HEK293 (cell line): ENCODE measurements around the gene MMP28.
A peak's percentile ranks its signal among the peaks of the same experiment; 100 is the strongest.

Experiments used
- CTCF ChIA-PET: fragments of 350-600 bp; formaldehyde crosslinking; extraction: SDS; loops from one replicate; lab custom pipeline; 2021; ENCODE audit warnings: antibody characterized with exemption; lab: Yijun Ruan, JAX
- POLR2A ChIA-PET: fragments of 300-600 bp; formaldehyde crosslinking; extraction: SDS; loops from one replicate; lab custom pipeline; 2020; ENCODE audit warnings: antibody characterized with exemption, inconsistent platforms; lab: Yijun Ruan, JAX
- H3K27ac ChIP-seq: fragments of 200-500 bp; sonication (Bioruptor generic); 2 replicates; pipeline ENCODE4 v1.5.1; 2014; ENCODE audit warnings: low read depth, low read length, control low read depth, inconsistent platforms; ENCODE audit errors: extremely low read depth
- H3K36me3 ChIP-seq, 2 experiments: fragments of 200-500 bp in 1 of 2; sonication (Bioruptor generic) in 1 of 2; 1 replicate in 1 of 2; 2 replicates in 1 of 2; pipeline ENCODE4 v1.5.1; 2014 to 2017; ENCODE audit warnings: inconsistent platforms in 2 of 2, low read length in 2 of 2; ENCODE audit not compliant: control insufficient read depth in 2 of 2, insufficient read depth in 1 of 2
- H3K4me1 ChIP-seq: fragments of 200-500 bp; sonication (Bioruptor generic); 2 replicates; pipeline ENCODE4 v1.5.1; 2014; ENCODE audit warnings: mild to moderate bottlenecking, low read length, inconsistent platforms; ENCODE audit not compliant: control insufficient read depth, insufficient read depth
- H3K4me3 ChIP-seq: 2 replicates; pipeline ENCODE4 v1.5.1; 2011; ENCODE audit warnings: low read depth, mild to moderate bottlenecking, control low read depth, low read length, moderate library complexity
- H3K9me3 ChIP-seq: fragments of 200-500 bp; sonication (Bioruptor generic); 2 replicates; pipeline ENCODE4 v1.5.1; 2014; ENCODE audit warnings: low read depth, low read length, inconsistent platforms; ENCODE audit not compliant: control insufficient read depth, insufficient read depth
- GLI2 ChIP-seq: fragments of 450-650 bp; formaldehyde crosslinking; IDR thresholded peaks from 2 replicates; pipeline ENCODE4; 2017; ENCODE audit warnings: missing biosample characterization, missing genetic modification characterization, low read depth, borderline replicate concordance
- PRDM10 ChIP-seq: fragments of 450-650 bp; formaldehyde crosslinking; IDR thresholded peaks from 2 replicates; pipeline ENCODE4 v1.5.1; 2016; ENCODE audit warnings: missing biosample characterization, missing genetic modification characterization
- ZBTB11 ChIP-seq: fragments of 450-650 bp; formaldehyde crosslinking; conservative IDR thresholded peaks from 2 replicates; pipeline ENCODE4 v1.5.1; 2016; ENCODE audit warnings: low read depth, missing biosample characterization, missing genetic modification characterization
- ZBTB26 ChIP-seq: fragments of 450-650 bp; formaldehyde crosslinking; optimal IDR thresholded peaks from 2 replicates; pipeline ENCODE3; 2016; ENCODE audit warnings: missing biosample characterization, mild to moderate bottlenecking, missing genetic modification characterization
- ZNF155 ChIP-seq: fragments of 450-650 bp; formaldehyde crosslinking; IDR thresholded peaks from 2 replicates; pipeline ENCODE4 v1.5.1; 2016; ENCODE audit warnings: missing biosample characterization, missing genetic modification characterization
- ZNF175 ChIP-seq: fragments of 450-650 bp; formaldehyde crosslinking; IDR thresholded peaks from 2 replicates; pipeline ENCODE4 v1.5.1; 2016; ENCODE audit warnings: missing biosample characterization, missing genetic modification characterization
- ZNF18 ChIP-seq: fragments of 450-650 bp; formaldehyde crosslinking; IDR thresholded peaks from 2 replicates; pipeline ENCODE4 v1.5.1; 2016; ENCODE audit warnings: missing biosample characterization, missing genetic modification characterization
- ZNF24 ChIP-seq: fragments of 450-650 bp; formaldehyde crosslinking; IDR thresholded peaks from 2 replicates; pipeline ENCODE4 v1.5.1; 2016; ENCODE audit warnings: missing biosample characterization, missing genetic modification characterization
- ZNF248 ChIP-seq: fragments of 450-650 bp; formaldehyde crosslinking; IDR thresholded peaks from 2 replicates; pipeline ENCODE4 v1.5.1; 2017; ENCODE audit warnings: missing biosample characterization, missing genetic modification characterization
- ZNF292 ChIP-seq: fragments of 450-650 bp; formaldehyde crosslinking; IDR thresholded peaks from 2 replicates; pipeline ENCODE4 v1.5.1; 2016; ENCODE audit warnings: low read depth, missing biosample characterization, missing genetic modification characterization, borderline replicate concordance
- ZNF394 ChIP-seq: fragments of 450-650 bp; formaldehyde crosslinking; IDR thresholded peaks from 2 replicates; pipeline ENCODE4 v1.5.1; 2016; ENCODE audit warnings: missing biosample characterization, missing genetic modification characterization, mild to moderate bottlenecking, moderate library complexity, borderline replicate concordance
- ZNF404 ChIP-seq: fragments of 450-650 bp; formaldehyde crosslinking; IDR thresholded peaks from 2 replicates; pipeline ENCODE4 v1.5.1; 2017; ENCODE audit warnings: missing biosample characterization, missing genetic modification characterization
- ZNF416 ChIP-seq: fragments of 450-650 bp; formaldehyde crosslinking; IDR thresholded peaks from 2 replicates; pipeline ENCODE4 v1.5.1; 2016; ENCODE audit warnings: missing biosample characterization, missing genetic modification characterization
- ZNF510 ChIP-seq: fragments of 450-650 bp; formaldehyde crosslinking; IDR thresholded peaks from 2 replicates; pipeline ENCODE4 v1.5.1; 2018; ENCODE audit warnings: mild to moderate bottlenecking, missing genetic modification characterization, missing biosample characterization; ENCODE audit not compliant: insufficient replicate concordance
- ZNF558 ChIP-seq: fragments of 450-650 bp; formaldehyde crosslinking; IDR thresholded peaks from 2 replicates; pipeline ENCODE4 v1.5.1; 2016; ENCODE audit warnings: missing biosample characterization, missing genetic modification characterization
- ZNF560 ChIP-seq: fragments of 450-650 bp; formaldehyde crosslinking; IDR thresholded peaks from 2 replicates; pipeline ENCODE4 v1.5.1; 2017; ENCODE audit warnings: missing biosample characterization, missing genetic modification characterization, borderline replicate concordance
- ZNF580 ChIP-seq: fragments of 450-650 bp; formaldehyde crosslinking; IDR thresholded peaks from 2 replicates; pipeline ENCODE4 v1.5.1; 2016; ENCODE audit warnings: missing biosample characterization, missing genetic modification characterization
- ZNF664 ChIP-seq: fragments of 450-650 bp; formaldehyde crosslinking; IDR thresholded peaks from 2 replicates; pipeline ENCODE4 v1.5.1; 2016; ENCODE audit warnings: missing biosample characterization, missing genetic modification characterization
- ZNF791 ChIP-seq: fragments of 450-650 bp; formaldehyde crosslinking; IDR thresholded peaks from 2 replicates; pipeline ENCODE4 v1.5.1; 2016; ENCODE audit warnings: missing biosample characterization, missing genetic modification characterization
- ZSCAN30 ChIP-seq: fragments of 450-650 bp; IDR thresholded peaks from 2 replicates; pipeline ENCODE4 v1.5.1; 2018; ENCODE audit warnings: missing biosample characterization, mild to moderate bottlenecking, missing genetic modification characterization, moderate library complexity
- ZSCAN5A ChIP-seq: fragments of 450-650 bp; formaldehyde crosslinking; IDR thresholded peaks from 2 replicates; pipeline ENCODE4 v1.5.1; 2016; ENCODE audit warnings: missing biosample characterization, missing genetic modification characterization
- ZXDB ChIP-seq: fragments of 450-650 bp; formaldehyde crosslinking; IDR thresholded peaks from 2 replicates; pipeline ENCODE4 v1.5.1; 2016; ENCODE audit warnings: missing biosample characterization, missing genetic modification characterization

The MMP28 gene

GRCh38 chr17:35763767-35764122 lies 31.7 kb downstream of the MMP28 start:
- POLR2A ChIA-PET = interaction anchor here (0.7 to 2.5 kb wide), 13 partner anchors 18 to 185 kb away, joined by 3 to 85 read pairs (median 7); partner anchors contain the start of genes MMP28, PEX12, RASL10B and RDM1
- Histone ChIP-seq H3K36me3 (no peaks in the 10 kb centered on the region), H3K4me3 (peak overlapping the region; percentile 9), H3K9me3 (no peaks in the 10 kb centered on the region), H3K27ac (no peak overlapping the region), H3K4me1 (no peaks in the 10 kb centered on the region; the same call in 1 of the 2 replicates)
- CTCF ChIA-PET = interaction anchor here (0.6 to 6.2 kb wide), 71 partner anchors 8 to 1182 kb away, joined by 3 to 118 read pairs (median 5); partner anchors contain the start of genes AP2B1, GAS2L2, LIG3 and MMP28
- TF ChIP-seq ZNF394 (tag by site-specific recombination) (peak; percentile 99), ZNF558 (tag by site-specific recombination) (peak; percentile 93), ZXDB (tag by site-specific recombination) (peak; percentile 51), ZNF416 (tag by site-specific recombination) (no peak), ZSCAN30 (no peak), ZNF404 (tag by site-specific recombination) (peak; percentile 97), ZNF248 (no peak), ZNF580 (tag by site-specific recombination) (peak; percentile 62; the same call in 1 of the 2 replicates), ZNF791 (tag by site-specific recombination) (peak; percentile 73; the same call in 1 of the 2 replicates), ZBTB26 (no peak), ZNF155 (tag by site-specific recombination) (peak; percentile 66; the same call in 1 of the 2 replicates), ZNF175 (no peak), ZNF510 (tag by site-specific recombination) (peak; percentile 82), ZNF24 (tag by site-specific recombination) (0 out of 2 replicates have a peak, but pooled peaks have one; percentile 17), ZSCAN5A (no peak), ZNF560 (peak; percentile 91), ZNF292 (tag by site-specific recombination) (peak; percentile 97), GLI2 (tag by site-specific recombination) (peak; percentile 36; the same call in 1 of the 2 replicates), PRDM10 (tag by site-specific recombination) (no peak), ZNF18 (peak; percentile 93), ZBTB11 (peak; percentile 84), ZNF664 (tag by site-specific recombination) (peak; percentile 89)
